GM12878 (cell line): ENCODE results near the gene ZBTB24. TPM values are rescaled to one million over a fixed set of nuclear protein-coding genes. Genes with fewer than 3 reads are reported as not detected.

Source experiments
- ATF7 ChIP-seq: fragments of 450-650 bp; IDR thresholded peaks from 2 replicates; pipeline ENCODE4 v1.6.1; 2016; ENCODE audit warnings: low read depth, mild to moderate bottlenecking
- BHLHE40 ChIP-seq, 2 experiments: fragments of 450-650 bp in 1 of 2; IDR thresholded peaks; 2 replicates each; pipeline ENCODE4 v1.6.1; 2011 to 2017; ENCODE audit warnings: low read depth in 2 of 2, borderline replicate concordance in 1 of 2, improper control_type of control experiment in 1 of 2, low read length in 1 of 2, mild to moderate bottlenecking in 1 of 2
- CBX5 ChIP-seq: sonication (generic); IDR thresholded peaks from 2 replicates; pipeline ENCODE4 v1.6.1; 2016; ENCODE audit warnings: low read depth, moderate library complexity, mild to moderate bottlenecking, inconsistent platforms
- DPF2 ChIP-seq: fragments of 450-650 bp; IDR thresholded peaks from 2 replicates; pipeline ENCODE4 v1.6.1; 2017; ENCODE audit warnings: mild to moderate bottlenecking
- EP300 ChIP-seq, 2 experiments: fragments of 150-350 bp in 1 of 2; IDR thresholded peaks; 2 replicates each; pipeline ENCODE4 v1.6.1; 2011 to 2012; ENCODE audit warnings: low read depth in 2 of 2, low read length in 2 of 2, borderline replicate concordance in 1 of 2, improper control_type of control experiment in 1 of 2, inconsistent platforms in 1 of 2; ENCODE audit not compliant: control insufficient read depth in 1 of 2
- EZH2 ChIP-seq: IDR thresholded peaks from 2 replicates; pipeline ENCODE4 v1.6.1; 2012; ENCODE audit warnings: low read depth, mild to moderate bottlenecking, control low read depth, inconsistent platforms, low read length, borderline replicate concordance; ENCODE audit not compliant: control insufficient read depth
- HDGF ChIP-seq: fragments of 450-650 bp; IDR thresholded peaks from 2 replicates; pipeline ENCODE4 v1.6.1; 2016; ENCODE audit warnings: antibody characterized with exemption
- KDM1A ChIP-seq: fragments of 200-600 bp; sonication (generic); IDR thresholded peaks from 2 replicates; pipeline ENCODE4 v1.6.1; 2016; ENCODE audit warnings: borderline replicate concordance
- MEF2A ChIP-seq: IDR thresholded peaks from 2 replicates; pipeline ENCODE4 v1.6.1; 2011; ENCODE audit warnings: low read depth, mild to moderate bottlenecking, low read length, moderate library complexity; ENCODE audit not compliant: insufficient read depth
- MTA3 ChIP-seq: IDR thresholded peaks from 2 replicates; pipeline ENCODE4 v1.6.1; 2012; ENCODE audit warnings: low read length, inconsistent platforms, borderline replicate concordance
- MXI1 ChIP-seq: fragments of 150-350 bp; IDR thresholded peaks from 2 replicates; pipeline ENCODE4 v1.6.1; 2011; ENCODE audit warnings: low read depth, mild to moderate bottlenecking, inconsistent platforms, low read length, improper control_type of control experiment
- MYC ChIP-seq: IDR thresholded peaks from 2 replicates; pipeline ENCODE4 v1.6.1; 2011; ENCODE audit warnings: mild to moderate bottlenecking, low read length, moderate library complexity, inconsistent platforms; ENCODE audit not compliant: insufficient read depth, insufficient replicate concordance, insufficient read length, severe bottlenecking
- NBN ChIP-seq: fragments of 450-650 bp; IDR thresholded peaks from 2 replicates; pipeline ENCODE4 v1.6.1; 2016
- NR2C1 ChIP-seq: fragments of 450-650 bp; IDR thresholded peaks from 2 replicates; pipeline ENCODE4 v1.6.1; 2017; ENCODE audit warnings: antibody characterized with exemption, mild to moderate bottlenecking, moderate library complexity
- PAX5 ChIP-seq: IDR thresholded peaks from 2 replicates; pipeline ENCODE4 v1.6.1; 2011; ENCODE audit warnings: low read depth, low read length, borderline replicate concordance
- PAX8 ChIP-seq: fragments of 450-650 bp; IDR thresholded peaks from 2 replicates; pipeline ENCODE4 v1.6.1; 2017; ENCODE audit warnings: mild to moderate bottlenecking, moderate library complexity
- RUNX3 ChIP-seq: IDR thresholded peaks from 2 replicates; pipeline ENCODE4 v1.6.1; 2012; ENCODE audit warnings: low read length, inconsistent platforms
- SIN3A ChIP-seq: IDR thresholded peaks from 2 replicates; pipeline ENCODE4 v1.6.1; 2012; ENCODE audit warnings: low read depth, low read length, improper control_type of control experiment
- SMAD5 ChIP-seq: IDR thresholded peaks from 2 replicates; pipeline ENCODE4 v1.6.1; 2016; ENCODE audit warnings: antibody characterized with exemption, low read depth
- SP1 ChIP-seq: IDR thresholded peaks from one replicate; pipeline ENCODE4 v1.6.1; 2011; ENCODE audit warnings: low read depth, low read length
- SRF ChIP-seq, 2 experiments: IDR thresholded peaks; 2 replicates each; pipeline ENCODE4 v1.6.1; 2011; ENCODE audit warnings: low read depth in 2 of 2, low read length in 2 of 2, mild to moderate bottlenecking in 1 of 2, moderate library complexity in 1 of 2
- TCF12 ChIP-seq: IDR thresholded peaks from 2 replicates; pipeline ENCODE4 v1.6.1; 2011; ENCODE audit warnings: low read depth, mild to moderate bottlenecking, low read length
- YY1 ChIP-seq: IDR thresholded peaks from 2 replicates; pipeline ENCODE4 v1.6.1; 2011; ENCODE audit warnings: low read depth, mild to moderate bottlenecking, low read length
- polyA plus RNA-seq, 11 experiments: library from polyadenylated mRNA; depleted of rRNA in 4 of 11; unstranded in 6 of 11; stranded (reverse) in 5 of 11; fragments of >200 nt; fragmentation: Nextera tagmentation in 4 of 11; fragmentation: Illumina TruSeq in 1 of 11; extraction: Ambion mirVana in 4 of 11; extraction: Trizol in 1 of 11; gene quantifications; 1 replicate in 1 of 11; 2 replicates in 10 of 11; pipeline versions ENCODE4 v1.2.1 to v1.2.3, GENCODE V29; 2011 to 2016; ENCODE audit warnings: inconsistent platforms in 2 of 11, missing spikeins in 2 of 11, low read depth in 1 of 11
- total RNA-seq, 4 experiments: library from RNA; depleted of rRNA in 3 of 4; stranded (reverse); fragments of >200 nt in 3 of 4; fragmentation: Illumina TruSeq in 1 of 4; extraction: Trizol in 1 of 4; gene quantifications; 2 replicates each; pipeline versions ENCODE4 v1.2.1 to v1.2.3, GENCODE V29; 2013 to 2021
- TF ChIP-seq, protein P1 (sequence below): fragments of 450-650 bp; formaldehyde crosslinking; IDR thresholded peaks from 2 replicates; pipeline ENCODE4 v1.5.0; 2022; ENCODE audit warnings: mild to moderate bottlenecking, missing genetic modification characterization
- TF ChIP-seq, protein P2 (sequence below): fragments of 450-650 bp; formaldehyde crosslinking; IDR thresholded peaks from 2 replicates; pipeline ENCODE4 v1.4.0; 2020; ENCODE audit warnings: mild to moderate bottlenecking, moderate library complexity

Gene ZBTB24
- total and polyA plus RNA-seq, 10 of the 15 experiments (the other 5 are each of a cell fraction or from before 2014, with no cell fraction given), result 2.9 to 17.7 (median 8.5) TPM

DNA sequence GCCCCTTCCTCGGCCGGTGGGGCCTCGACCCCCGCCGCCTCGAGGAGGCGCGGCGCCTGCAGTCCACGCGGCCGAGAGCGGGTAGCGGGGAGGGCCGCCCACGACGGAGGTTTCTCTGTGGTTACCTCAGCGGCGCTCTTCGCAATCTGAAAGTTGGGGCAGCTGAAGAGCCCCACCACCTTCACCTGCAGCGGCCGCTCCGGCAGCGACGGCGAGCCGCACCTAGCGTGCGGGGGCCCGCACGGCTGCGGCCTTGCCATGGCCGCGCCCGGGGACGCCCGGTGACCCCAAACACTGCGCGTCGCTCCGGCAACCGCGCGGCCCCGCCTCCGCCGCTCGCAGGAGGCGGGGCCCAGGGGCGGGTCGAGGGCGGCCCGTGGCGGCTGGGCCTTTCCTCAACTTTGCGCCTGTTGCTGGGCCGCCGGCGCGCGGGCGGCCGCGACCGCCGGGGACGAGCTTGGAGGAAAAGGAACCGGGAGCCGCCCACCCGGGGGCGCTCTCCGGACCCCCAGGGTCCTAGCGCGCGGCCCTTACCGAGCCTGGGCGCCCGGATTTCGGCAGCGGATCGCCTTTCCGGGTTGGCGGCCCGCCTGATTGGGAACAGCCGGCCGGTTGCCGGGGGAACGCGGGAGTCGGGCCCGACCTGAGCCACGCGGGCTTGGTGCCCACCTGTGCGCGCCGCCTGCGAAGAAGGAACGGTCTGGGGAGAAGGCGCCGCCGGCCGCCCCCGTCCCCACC, 42.5 kb downstream of the ZBTB24 start, which contains the start of the genes PPIL6 and SMPD2 (continued):
- TF ChIP-seq, protein P1, sequence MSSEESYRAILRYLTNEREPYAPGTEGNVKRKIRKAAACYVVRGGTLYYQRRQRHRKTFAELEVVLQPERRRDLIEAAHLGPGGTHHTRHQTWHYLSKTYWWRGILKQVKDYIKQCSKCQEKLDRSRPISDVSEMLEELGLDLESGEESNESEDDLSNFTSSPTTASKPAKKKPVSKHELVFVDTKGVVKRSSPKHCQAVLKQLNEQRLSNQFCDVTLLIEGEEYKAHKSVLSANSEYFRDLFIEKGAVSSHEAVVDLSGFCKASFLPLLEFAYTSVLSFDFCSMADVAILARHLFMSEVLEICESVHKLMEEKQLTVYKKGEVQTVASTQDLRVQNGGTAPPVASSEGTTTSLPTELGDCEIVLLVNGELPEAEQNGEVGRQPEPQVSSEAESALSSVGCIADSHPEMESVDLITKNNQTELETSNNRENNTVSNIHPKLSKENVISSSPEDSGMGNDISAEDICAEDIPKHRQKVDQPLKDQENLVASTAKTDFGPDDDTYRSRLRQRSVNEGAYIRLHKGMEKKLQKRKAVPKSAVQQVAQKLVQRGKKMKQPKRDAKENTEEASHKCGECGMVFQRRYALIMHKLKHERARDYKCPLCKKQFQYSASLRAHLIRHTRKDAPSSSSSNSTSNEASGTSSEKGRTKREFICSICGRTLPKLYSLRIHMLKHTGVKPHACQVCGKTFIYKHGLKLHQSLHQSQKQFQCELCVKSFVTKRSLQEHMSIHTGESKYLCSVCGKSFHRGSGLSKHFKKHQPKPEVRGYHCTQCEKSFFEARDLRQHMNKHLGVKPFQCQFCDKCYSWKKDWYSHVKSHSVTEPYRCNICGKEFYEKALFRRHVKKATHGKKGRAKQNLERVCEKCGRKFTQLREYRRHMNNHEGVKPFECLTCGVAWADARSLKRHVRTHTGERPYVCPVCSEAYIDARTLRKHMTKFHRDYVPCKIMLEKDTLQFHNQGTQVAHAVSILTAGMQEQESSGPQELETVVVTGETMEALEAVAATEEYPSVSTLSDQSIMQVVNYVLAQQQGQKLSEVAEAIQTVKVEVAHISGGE (CRISPR knock-in tag), result no peak
- 0 out of 2 replicates have a peak, but pooled peaks have one; percentile 40 for TF ChIP-seq CBX5
- TF ChIP-seq SP1, result peak; percentile 74
- peak; percentile 46; the same call in 1 of the 2 replicates for TF ChIP-seq RUNX3
- TF ChIP-seq PAX8, result no peak
- TF ChIP-seq KDM1A, result no peak
- peak; percentile 49 for TF ChIP-seq MYC
- no peak for TF ChIP-seq SMAD5
- peak; percentile 88 for TF ChIP-seq YY1
- peak in 1 of 2 experiments; percentile 75; a peak in 2 of 4 replicates for TF ChIP-seq BHLHE40 (IDR thresholded peaks at IDR 0.05; ENCODE audit: borderline replicate concordance in 1 of 2, low read depth in 2 of 2, low read length in 1 of 2)
- no peak for TF ChIP-seq MTA3
- TF ChIP-seq ATF7, result no peak
- TF ChIP-seq DPF2, result peak; percentile 83
- TF ChIP-seq PAX5, result peak; percentile 12; the same call in 1 of the 2 replicates
- TF ChIP-seq EP300 (IDR thresholded peaks at IDR 0.05; ENCODE audit: borderline replicate concordance in 1 of 2, control insufficient read depth in 1 of 2, low read depth in 2 of 2, low read length in 2 of 2), result no peak
- TF ChIP-seq, protein P2, sequence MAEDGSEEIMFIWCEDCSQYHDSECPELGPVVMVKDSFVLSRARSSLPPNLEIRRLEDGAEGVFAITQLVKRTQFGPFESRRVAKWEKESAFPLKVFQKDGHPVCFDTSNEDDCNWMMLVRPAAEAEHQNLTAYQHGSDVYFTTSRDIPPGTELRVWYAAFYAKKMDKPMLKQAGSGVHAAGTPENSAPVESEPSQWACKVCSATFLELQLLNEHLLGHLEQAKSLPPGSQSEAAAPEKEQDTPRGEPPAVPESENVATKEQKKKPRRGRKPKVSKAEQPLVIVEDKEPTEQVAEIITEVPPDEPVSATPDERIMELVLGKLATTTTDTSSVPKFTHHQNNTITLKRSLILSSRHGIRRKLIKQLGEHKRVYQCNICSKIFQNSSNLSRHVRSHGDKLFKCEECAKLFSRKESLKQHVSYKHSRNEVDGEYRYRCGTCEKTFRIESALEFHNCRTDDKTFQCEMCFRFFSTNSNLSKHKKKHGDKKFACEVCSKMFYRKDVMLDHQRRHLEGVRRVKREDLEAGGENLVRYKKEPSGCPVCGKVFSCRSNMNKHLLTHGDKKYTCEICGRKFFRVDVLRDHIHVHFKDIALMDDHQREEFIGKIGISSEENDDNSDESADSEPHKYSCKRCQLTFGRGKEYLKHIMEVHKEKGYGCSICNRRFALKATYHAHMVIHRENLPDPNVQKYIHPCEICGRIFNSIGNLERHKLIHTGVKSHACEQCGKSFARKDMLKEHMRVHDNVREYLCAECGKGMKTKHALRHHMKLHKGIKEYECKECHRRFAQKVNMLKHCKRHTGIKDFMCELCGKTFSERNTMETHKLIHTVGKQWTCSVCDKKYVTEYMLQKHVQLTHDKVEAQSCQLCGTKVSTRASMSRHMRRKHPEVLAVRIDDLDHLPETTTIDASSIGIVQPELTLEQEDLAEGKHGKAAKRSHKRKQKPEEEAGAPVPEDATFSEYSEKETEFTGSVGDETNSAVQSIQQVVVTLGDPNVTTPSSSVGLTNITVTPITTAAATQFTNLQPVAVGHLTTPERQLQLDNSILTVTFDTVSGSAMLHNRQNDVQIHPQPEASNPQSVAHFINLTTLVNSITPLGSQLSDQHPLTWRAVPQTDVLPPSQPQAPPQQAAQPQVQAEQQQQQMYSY, result no peak
- TF ChIP-seq NR2C1, result peak; percentile 83
- TF ChIP-seq TCF12, result 0 out of 2 replicates have a peak, but pooled peaks have one; percentile 11
- TF ChIP-seq EZH2, result no peak
- TF ChIP-seq SRF (IDR thresholded peaks at IDR 0.05; ENCODE audit: low read depth in 2 of 2, low read length in 2 of 2), result peak in 1 of 2 experiments; percentile 68; a peak in 1 of 4 replicates
- TF ChIP-seq HDGF, result no peak
- peak; percentile 95 for TF ChIP-seq MXI1
- TF ChIP-seq MEF2A, result 0 out of 2 replicates have a peak, but pooled peaks have one; percentile 32
- TF ChIP-seq SIN3A, result peak; percentile 85
- TF ChIP-seq NBN, result peak; percentile 26; the same call in 1 of the 2 replicates
